HG02884 (cell line): ENCODE measurements around the gene LAGE3.

Source experiments
- ATAC-seq: cut with Tn5 transposase; IDR thresholded peaks from one replicate; pipeline ENCODE4 v1.9.1; 2021; ENCODE audit warnings: mild to moderate bottlenecking, moderate library complexity; ENCODE audit not compliant: unreplicated experiment

LAGE3 gene

DNA sequence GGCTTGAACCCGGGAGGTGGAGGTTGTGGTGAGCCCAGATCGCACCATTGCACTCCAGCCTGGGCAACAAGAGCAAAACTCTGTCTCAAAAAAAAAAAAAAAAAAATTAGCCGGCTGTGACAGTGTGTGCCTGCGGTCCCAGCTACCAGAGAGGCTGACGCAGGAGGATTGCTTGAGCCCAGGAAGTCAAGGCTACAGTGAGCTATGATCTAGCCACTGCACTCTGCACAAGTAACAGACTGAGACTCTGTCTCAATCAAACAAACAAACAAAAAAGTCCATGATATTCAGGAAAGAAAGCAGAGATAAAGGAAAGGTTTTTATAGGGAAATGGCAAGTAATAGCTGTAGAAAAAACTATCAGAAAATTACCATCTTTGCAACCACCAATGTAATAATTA, 2.1 kb upstream of the LAGE3 start:
- ATAC-seq = no peak

DNA sequence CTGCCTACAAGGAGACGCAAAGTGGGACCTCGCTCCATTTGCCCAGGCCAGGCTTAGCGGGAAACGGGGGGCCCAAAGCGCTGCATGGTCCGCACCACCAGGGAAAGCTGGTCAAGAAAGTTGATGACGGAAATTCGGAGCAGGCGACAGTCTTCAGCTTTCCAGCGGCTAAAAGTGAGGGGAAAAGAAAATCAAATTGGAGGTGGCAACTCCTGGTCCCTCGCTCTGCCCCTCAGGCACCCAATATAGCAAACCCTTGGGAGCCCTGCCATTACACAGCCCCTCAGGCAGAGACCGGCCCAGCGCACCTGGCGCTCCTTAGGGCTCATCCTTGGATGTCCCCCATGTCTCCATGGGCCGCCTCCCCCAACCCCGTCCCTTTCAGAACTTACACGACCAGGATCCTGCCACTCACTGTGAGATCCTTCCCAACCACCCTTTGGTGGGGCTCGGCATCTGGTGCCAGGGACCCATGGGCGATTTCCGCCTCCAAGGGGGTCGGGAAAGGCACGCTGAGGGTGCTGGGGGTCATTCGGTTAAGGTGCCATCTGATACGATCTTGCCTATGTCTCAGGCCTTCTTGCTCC, 1.1 kb downstream of the LAGE3 start:
- ATAC-seq = no peak

DNA sequence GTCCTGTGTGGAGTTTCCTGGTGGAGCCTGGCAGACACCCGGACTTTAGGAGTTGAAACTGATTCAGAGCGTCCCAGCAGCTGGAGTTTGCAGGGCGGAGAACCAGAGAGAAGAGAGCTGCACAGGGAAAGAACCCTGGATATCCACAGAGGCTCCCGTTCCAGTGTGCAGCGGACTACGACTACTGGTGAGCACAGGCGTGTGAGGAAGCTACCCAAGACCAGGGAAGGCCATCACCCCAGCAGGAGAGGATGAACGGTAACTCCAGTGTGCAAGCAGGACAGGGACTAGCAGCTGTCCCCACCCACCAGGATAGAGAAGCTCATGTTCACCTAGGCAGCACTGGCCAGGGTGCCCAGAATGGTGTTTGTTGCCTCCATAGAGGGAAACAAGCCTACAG, 2.3 kb downstream of the LAGE3 start:
- ATAC-seq = no peak

DNA sequence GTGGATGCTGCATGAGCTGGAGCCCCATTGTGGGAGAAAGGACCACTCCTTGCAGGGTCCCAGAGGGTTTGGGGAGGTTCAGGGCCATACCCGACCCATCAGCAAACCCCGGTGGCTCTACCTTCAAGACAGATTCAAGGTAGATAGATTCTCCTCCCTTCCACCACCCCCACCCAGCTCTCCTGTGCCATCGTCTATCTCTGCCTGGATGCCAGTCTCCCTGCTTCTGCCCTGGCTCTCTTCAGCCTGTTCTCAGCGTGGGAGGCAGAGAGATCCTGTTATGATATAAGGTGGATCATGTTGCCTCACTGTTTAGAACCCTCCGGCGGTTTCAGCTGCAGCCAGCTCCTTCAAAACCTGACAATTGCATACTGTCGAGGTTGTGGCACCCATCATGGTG, 5.4 kb downstream of the LAGE3 start:
- no peak for ATAC-seq

DNA sequence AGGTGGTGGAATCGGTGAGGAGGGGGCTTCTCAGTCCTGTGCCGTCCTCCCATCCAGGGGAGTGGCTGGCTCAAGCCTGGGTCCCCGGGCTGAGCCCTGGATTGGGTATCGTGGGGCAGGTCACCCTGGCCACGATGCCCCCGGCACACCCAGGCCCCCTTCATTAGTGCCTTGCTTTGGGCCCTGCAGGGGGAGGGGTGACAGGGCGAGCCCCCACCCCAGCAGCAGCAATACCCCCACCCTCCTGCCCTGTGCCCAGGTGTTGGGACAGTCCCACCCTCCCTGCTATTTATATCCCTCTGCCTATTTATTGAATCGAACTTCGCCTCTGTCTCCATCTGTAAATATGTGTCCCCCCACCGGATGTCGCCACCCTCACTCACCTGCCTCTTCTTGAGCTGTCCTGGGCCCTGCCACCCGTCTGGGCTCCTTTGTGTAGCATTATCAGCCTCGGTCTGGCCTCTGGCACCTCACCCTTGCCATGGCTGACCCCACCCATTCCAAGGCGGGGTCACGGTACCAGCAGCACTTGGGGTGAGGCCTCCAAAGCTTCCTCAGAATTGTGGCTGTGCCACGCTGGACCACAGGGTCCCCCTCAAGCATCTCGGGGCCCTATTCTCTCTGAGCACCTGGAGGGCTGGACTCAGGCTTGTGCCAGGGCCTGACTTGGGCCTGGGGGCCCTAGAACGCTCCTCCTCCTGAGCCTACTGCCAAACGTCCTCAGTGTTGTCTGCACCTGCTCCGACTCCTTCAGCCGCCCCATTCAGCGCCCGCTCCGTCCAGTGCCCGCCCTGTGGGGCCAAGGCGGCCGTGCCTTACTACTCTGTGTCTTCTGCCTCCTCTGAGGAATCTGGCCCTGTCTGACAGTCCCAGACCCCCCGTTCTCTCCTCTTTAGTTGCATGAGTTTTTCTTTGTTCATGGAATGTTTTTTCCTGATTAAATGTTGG, 6.1 kb downstream of the LAGE3 start:
- no peak for ATAC-seq

DNA sequence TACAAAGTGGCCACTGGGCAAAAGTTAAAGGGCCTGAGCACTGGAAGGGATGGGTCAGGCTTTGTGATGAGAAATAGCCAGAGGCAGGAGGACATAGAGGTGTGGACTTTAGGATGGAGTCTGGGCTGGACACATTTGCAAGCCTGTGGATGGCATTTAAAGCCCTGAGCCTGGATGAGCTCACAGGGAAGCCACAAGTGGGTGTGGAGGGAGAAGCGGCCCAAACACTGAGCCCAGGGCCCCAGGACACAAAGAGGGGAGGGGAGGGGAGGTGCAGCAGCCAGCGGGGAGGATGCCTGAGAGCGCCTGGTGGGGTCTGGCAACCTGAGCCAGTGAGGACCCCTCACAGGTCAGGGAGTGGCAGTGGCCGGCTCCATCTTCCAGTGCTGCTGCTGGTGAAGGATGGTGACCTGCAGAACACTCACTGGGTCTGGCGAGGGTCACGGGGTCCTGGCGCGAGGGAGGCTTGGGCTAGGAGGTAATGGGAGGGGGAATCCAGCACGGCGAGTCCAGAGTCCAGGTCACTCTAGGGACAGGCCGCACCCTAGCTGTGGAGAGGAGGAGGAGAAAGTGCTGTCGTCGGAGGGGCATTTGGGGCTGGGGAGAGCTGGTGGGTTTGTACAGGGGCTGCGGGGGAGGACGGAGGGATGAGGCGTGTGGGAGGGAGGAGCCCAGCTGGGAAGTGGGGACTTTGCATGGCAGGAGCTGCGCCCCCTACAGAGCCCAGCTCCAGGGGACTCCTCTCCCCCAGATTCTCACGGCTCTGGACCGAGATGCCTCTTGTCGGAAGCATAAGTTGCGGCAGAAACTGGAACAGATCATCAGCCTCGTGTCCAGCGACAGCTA, 7.0 kb downstream of the LAGE3 start:
- no peak for ATAC-seq

DNA sequence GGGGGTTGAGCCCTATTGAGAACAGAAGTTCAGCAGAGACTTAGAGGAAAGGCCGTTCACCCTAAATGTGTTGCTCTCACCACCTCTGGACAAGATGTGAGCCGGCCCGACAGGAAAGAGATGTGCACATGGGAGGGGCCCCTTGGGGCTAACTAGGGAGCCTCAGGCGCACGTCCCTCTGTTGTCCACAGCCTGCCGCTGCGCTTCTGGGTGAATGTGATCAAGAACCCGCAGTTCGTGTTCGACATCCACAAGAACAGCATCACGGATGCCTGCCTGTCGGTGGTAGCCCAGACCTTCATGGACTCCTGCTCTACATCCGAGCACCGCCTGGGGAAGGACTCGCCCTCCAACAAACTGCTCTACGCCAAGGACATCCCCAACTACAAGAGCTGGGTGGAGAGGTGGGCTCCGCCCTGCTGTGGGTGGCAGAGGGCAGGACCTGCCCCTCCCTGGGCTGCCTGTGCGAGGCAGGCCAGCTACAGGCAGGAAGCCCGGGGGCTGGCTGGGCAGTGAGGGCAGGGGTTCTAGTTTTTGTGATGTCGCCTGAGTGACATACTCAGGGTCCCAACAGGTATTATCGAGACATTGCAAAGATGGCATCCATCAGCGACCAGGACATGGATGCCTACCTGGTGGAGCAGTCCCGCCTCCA, 8.0 kb downstream of the LAGE3 start:
- ATAC-seq = no peak

DNA sequence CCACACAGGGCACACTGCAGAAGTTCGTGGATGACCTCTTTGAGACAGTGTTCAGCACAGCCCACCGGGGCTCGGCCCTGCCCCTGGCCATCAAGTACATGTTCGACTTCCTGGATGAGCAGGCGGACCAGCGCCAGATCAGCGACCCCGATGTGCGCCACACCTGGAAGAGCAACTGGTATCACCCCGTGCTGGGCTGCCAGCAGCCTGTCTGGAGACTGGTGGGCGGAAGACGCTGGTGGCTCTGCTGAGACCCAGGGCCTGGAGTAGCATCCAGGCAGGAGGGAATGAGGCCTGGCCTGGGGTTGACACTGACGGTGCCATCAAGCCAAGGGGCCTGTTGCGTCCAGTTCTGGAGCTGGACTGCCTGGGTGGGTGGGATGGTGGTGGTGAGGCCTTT, 8.6 kb downstream of the LAGE3 start:
- no peak for ATAC-seq

DNA sequence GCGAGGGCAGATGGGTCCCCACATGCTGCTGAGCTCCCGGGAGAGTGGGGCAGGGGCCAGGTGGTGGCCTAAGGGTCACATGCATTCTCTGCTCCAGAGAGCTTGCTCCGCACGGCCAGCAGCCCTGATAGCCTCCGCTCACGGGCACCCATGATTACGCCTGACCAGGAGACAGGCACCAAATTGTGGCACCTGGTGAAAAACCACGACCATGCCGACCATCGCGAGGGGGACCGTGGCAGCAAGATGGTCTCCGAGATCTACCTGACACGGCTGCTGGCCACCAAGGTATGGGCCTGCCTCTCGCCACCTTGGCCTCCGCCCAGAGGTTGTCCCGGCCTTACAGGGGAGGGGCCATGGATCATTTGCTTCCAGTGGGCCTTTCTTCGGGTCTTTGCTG, 9.2 kb downstream of the LAGE3 start:
- ATAC-seq = no peak

DNA sequence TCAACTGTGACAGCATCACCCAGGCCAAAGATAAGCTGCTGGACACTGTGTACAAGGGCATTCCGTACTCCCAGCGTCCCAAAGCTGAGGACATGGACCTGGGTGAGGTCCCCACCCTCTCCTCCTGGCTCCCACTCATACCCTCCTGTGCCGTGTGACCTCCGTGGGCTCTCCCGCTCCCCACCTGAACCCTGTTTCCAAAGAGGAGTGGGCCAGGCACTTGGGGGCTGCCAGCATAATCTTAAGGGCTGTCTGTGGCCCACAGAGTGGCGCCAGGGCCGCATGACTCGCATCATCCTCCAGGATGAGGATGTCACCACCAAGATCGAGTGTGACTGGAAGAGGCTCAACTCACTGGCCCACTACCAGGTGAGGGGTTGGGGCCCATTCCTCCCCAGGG, 10.0 kb downstream of the LAGE3 start:
- no peak for ATAC-seq

DNA sequence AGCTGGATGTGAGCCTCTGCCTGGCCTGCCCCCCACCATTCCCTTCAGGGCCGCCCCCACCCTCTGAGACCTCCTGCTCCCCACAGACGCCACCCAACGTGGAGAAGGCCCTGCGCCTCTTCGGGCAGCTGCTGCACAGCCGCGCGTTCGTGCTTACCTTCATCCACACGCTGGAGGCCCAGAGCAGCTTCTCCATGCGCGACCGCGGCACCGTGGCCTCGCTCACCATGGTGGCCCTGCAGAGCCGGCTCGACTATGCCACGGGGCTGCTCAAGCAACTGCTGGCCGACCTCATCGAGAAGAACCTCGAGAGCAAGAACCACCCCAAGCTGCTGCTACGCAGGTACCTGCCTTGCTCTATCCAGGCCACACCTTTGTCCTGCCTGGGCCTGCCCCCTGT, 10.9 kb downstream of the LAGE3 start:
- ATAC-seq = no peak

DNA sequence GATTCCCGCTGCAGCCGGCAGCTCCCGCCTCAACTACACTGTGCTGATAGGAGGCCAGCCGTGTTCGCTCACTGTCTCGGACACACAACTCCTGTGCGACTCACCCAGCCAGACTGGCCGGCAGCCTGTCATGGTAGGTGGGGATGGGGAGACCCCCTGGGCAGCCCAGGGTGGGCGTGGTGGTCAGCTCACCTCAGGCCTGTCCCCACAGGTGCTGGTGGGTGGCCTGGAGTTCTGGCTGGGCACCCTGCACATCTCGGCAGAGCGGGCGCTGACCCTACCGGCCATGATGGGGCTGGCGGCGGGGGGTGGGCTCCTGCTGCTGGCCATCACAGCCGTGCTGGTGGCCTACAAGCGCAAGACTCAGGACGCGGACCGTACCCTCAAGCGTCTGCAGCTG, 11.5 kb downstream of the LAGE3 start:
- ATAC-seq = no peak

DNA sequence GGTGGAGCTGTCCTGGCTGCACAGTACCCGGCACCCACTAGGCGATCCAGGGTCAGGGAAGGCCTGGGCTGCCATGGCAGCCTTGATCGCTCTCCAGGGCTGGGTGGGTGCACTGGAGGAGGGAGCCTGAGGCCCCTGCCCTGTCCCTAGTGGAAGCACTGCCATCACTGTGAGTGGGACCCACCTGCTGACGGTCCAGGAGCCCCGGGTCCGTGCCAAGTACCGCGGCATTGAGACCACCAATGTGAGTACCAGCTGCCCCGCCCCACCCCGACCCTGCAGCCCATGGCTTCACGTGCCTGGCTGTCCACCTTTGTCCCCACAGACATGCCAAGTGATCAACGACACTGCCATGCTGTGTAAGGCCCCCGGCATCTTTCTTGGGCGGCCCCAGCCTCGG, 12.2 kb downstream of the LAGE3 start:
- ATAC-seq = no peak

DNA sequence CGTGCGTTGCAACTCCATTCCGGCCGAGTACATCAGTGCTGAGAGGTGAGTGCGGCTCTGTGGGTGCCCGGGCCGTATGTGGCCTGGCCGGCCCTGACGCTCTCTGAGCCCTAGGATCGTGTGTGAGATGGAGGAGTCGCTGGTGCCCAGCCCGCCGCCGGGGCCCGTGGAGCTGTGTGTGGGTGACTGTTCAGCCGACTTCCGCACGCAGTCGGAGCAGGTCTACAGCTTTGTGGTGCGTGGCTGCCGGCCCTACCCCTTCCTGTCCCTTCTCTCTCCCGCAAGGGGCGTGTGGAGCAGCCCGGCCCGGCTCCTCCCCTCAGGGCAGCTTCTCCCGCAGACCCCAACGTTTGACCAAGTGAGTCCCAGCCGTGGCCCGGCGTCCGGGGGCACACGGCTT, 13.0 kb downstream of the LAGE3 start:
- ATAC-seq = no peak

DNA sequence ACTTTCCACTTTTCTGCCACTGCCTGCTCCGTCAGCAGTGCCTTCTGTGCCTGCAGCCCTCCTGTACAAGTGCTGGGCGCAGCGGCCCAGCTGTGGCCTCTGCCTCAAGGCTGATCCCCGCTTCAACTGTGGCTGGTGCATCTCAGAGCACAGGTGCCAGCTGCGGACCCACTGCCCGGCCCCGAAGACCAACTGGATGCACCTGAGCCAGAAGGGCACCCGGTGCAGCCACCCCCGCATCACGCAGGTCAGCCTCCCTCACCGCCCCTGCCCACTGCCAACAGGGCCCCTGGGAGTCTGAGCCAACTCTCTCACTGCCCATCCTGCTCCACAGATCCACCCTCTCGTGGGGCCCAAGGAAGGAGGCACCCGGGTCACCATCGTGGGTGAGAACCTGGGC, 13.5 kb downstream of the LAGE3 start:
- ATAC-seq = no peak

DNA sequence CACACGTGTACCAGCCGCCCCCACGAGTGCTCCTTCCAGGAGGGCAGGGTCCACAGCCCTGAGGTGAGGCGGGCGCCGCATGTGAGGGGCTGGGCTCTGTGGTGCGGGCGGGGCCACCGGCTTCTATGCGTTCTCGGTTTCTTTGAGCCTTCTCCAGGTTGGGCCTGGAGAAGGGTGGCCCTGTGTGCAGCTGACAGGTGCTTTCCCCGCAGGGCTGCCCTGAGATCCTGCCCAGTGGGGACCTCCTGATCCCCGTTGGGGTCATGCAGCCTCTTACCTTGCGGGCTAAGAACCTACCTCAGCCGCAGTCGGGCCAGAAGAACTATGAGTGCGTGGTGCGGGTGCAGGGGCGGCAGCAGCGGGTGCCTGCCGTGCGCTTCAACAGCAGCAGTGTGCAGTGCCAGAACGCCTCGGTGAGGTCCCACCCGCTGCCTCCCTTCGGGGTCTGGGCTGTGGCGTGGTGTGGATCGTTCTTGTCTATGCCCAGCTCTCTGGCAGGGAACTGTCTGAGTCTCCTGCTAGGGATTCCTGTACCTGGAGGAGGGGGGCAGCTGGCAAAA, 14.2 kb downstream of the LAGE3 start:
- no peak for ATAC-seq

DNA sequence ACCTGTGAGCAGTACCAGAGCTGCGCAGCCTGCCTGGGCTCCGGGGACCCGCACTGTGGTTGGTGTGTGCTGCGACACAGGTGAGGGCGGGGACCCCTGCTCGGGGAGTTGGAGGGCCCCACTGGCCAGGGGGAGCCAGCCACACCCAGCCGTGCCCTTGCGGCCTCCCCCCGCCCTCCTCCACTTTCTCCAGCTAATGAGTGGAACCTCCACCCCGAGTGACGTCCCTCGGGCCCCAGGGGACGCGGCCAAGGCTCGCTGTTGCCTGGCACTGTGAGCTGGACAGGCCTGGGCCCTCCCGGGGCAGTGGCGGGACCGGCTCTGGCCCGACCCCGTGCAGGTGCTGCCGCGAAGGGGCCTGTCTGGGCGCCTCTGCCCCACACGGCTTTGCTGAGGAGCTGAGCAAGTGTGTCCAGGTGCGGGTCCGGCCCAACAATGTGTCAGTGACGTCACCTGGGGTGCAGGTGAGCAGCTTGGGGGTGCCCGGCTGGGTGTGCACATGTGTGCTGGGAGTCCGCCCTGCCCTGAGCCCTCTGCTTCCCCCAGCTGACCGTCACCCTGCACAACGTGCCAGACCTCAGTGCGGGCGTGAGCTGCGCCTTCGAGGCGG, 15.4 kb downstream of the LAGE3 start:
- no peak for ATAC-seq

DNA sequence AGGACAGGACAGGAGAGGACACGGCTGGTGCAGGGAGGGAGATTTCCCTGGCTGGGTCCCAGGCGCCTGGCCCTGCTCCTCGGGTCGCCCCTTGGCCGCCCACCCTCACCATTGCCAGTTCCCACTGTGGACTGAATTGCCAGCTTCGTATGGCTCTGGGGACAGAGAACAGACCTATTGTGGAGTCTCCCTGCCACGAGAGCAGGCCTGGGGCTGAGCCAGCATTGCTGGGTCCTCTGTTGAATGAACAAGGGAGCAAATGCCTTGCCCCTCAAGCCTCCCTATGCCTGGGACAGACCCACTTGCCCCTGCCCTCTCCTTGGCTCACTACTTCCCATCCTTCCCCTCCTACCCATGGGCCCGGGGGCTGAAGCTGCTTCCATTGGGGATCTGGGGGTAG, 16.7 kb downstream of the LAGE3 start:
- no peak for ATAC-seq

DNA sequence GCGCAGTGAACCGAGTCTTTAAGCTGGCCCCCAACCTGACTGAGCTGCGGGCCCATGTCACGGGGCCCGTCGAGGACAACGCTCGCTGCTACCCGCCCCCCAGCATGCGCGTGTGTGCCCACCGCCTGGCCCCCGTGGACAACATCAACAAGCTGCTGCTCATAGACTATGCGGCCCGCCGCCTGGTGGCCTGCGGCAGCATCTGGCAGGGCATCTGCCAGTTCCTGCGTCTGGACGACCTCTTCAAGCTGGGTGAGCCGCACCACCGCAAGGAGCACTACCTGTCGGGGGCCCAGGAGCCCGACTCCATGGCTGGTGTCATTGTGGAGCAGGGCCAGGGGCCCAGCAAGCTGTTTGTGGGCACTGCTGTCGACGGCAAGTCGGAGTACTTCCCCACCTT, 18.8 kb downstream of the LAGE3 start:
- no peak for ATAC-seq

DNA sequence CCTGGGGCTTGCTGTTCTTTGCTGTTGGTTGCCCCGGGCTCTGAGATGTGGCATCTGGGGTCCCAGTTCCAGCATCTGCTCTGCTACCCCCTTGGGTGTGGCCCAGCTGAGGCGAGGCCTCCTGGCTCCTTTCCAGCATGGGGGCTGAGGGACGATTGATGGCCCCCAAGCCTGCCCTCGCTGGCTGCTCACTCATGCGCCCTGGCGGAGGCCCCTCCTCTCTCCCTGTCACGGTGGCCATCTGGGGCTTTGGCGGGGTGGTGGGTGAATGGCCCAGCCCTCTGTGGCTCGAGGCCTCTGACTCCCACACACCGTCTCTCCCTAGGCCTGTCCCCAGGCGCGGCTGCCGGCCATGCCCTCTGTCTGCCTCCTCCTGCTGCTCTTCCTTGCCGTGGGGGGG, 19.2 kb downstream of the LAGE3 start:
- no peak for ATAC-seq
